ENCODE data around the gene CLIP1. TPM values are rescaled to one million over a fixed set of nuclear protein-coding genes. Genes with fewer than 3 reads are reported as not detected.

CLIP1 gene
- total RNA-seq, 1 experiment from 2014 or later, result 42.9 TPM

DNA sequence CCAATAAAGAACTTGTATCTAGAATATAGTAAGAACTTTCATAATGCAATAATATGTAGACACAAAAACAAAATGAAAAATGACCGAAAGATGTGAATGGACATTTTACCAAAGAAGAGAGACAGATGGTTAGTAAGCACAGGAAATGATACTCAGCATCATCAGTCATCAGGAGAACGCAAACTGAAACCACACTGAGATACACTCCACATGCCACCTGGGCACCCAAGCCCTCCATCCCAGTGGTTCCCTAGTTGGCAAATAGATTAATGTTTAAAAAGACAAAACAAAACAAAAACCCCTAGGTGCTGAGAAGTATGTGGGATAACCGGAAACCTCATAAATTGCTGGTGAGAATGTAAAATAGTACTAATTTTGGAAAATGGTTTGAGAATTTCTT, 129.4 kb downstream of the CLIP1 start:
- intact Hi-C loops (cut with micrococcal nuclease), result no loop called here
- DNase-seq (ENCODE audit: low read depth, low spot score) (no peak), ATAC-seq (no peak)
- Histone ChIP-seq H3K4me1 (ENCODE audit: control insufficient read depth in 1 of 2, insufficient read depth in 2 of 2, low read length in 2 of 2) (no peaks in the 10 kb centered on the region), H3K9me2 (ENCODE audit: insufficient read depth) (no peaks in the 10 kb centered on the region), H2AFZ (ENCODE audit: low read depth, low read length, poor library complexity, severe bottlenecking) (no peak overlapping the region), H3K36me3 (ENCODE audit: control insufficient read depth in 1 of 2, insufficient read depth in 2 of 2, low read length in 2 of 2) (no peaks in the 10 kb centered on the region), H3K27me3 (ENCODE audit: insufficient read depth, low read length) (no peaks in the 10 kb centered on the region), H3K9ac (ENCODE audit: low read length) (no peak overlapping the region), H3K27ac (ENCODE audit: low read depth, low read length) (no peak overlapping the region), H3K4me3 (replicated peaks in 1 of 2; ENCODE audit: low read depth in 1 of 2, low read length in 2 of 2) (no peak overlapping the region), H4K20me1 (ENCODE audit: insufficient read depth) (no peaks in the 10 kb centered on the region), H3K9me3 (ENCODE audit: control insufficient read depth in 1 of 2, insufficient read depth in 1 of 2, low read depth in 1 of 2, low read length in 2 of 2) (no peaks in the 10 kb centered on the region), H3K4me2 (ENCODE audit: low read length) (no peak overlapping the region), H3K79me2 (ENCODE audit: insufficient read depth, low read length) (no peaks in the 10 kb centered on the region)
- TF ChIP-seq, protein P1, sequence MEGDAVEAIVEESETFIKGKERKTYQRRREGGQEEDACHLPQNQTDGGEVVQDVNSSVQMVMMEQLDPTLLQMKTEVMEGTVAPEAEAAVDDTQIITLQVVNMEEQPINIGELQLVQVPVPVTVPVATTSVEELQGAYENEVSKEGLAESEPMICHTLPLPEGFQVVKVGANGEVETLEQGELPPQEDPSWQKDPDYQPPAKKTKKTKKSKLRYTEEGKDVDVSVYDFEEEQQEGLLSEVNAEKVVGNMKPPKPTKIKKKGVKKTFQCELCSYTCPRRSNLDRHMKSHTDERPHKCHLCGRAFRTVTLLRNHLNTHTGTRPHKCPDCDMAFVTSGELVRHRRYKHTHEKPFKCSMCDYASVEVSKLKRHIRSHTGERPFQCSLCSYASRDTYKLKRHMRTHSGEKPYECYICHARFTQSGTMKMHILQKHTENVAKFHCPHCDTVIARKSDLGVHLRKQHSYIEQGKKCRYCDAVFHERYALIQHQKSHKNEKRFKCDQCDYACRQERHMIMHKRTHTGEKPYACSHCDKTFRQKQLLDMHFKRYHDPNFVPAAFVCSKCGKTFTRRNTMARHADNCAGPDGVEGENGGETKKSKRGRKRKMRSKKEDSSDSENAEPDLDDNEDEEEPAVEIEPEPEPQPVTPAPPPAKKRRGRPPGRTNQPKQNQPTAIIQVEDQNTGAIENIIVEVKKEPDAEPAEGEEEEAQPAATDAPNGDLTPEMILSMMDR (IDR thresholded peaks at IDR 0.05 in 2 of 3, conservative IDR thresholded peaks at IDR 0.05 in 1 of 3; ENCODE audit: borderline replicate concordance in 1 of 3, insufficient read depth in 1 of 3, low read depth in 2 of 3, low read length in 2 of 3), result no peak
- TF ChIP-seq POLR2AphosphoS5 (IDR thresholded peaks at IDR 0.05; ENCODE audit: low read depth, low read length) (no peak), POLR2A (IDR thresholded peaks at IDR 0.05; ENCODE audit: borderline replicate concordance, extremely low read depth, insufficient read depth, insufficient read length) (no peak), FOSL1 (IDR thresholded peaks at IDR 0.05; ENCODE audit: low read depth) (no peak), JUND (IDR thresholded peaks at IDR 0.05) (no peak), ZNF274 (IDR thresholded peaks at IDR 0.05; ENCODE audit: low read depth, low read length) (no peak), YY1 (IDR thresholded peaks at IDR 0.05; ENCODE audit: extremely low read depth, insufficient replicate concordance, low read depth, low read length) (no peak), SIN3A (IDR thresholded peaks at IDR 0.05; ENCODE audit: low read depth) (no peak), SP1 (IDR thresholded peaks at IDR 0.05; ENCODE audit: low read depth) (no peak), REST (IDR thresholded peaks at IDR 0.05; ENCODE audit: low read depth) (no peak), CBX3 (IDR thresholded peaks at IDR 0.05; ENCODE audit: low read depth) (no peak), ELF1 (IDR thresholded peaks at IDR 0.05; ENCODE audit: borderline replicate concordance, low read depth) (no peak), ATF3 (IDR thresholded peaks at IDR 0.05) (no peak), CEBPB (IDR thresholded peaks at IDR 0.05; ENCODE audit: low read depth) (no peak), TCF7L2 (IDR thresholded peaks at IDR 0.05; ENCODE audit: borderline replicate concordance, extremely low read depth, insufficient read depth, insufficient read length) (no peak), EGR1 (IDR thresholded peaks at IDR 0.05; ENCODE audit: low read depth) (no peak)
- BruUV-seq (replicated peaks), result no TSS peak
- ChIA-PET CTCF (no interaction called here), POLR2A (no interaction called here), RAD21 (ENCODE audit: low non-redundant PET in 1 of 2, low total read pairs in 2 of 2, uncharacterized antibody in 2 of 2, unreplicated experiment in 2 of 2) (no interaction called here)

Data from HCT116 (cell line).